K562 (cell line): ENCODE measurements around the gene EDDM13. TPM values are rescaled to one million over a fixed set of nuclear protein-coding genes. Genes with fewer than 3 reads are reported as not detected.

Experiments used
- ATAC-seq: fragments of 200-7000 bp; cut with Tn5 transposase; 3 replicates; pipeline ENCODE4 v1.9.1; 2020; ENCODE audit warnings: moderate library complexity
- BruUV-seq: library from RNA; stranded (reverse); fragments of 400-500 nt; replicated peaks from 2 replicates; lab custom pipeline; 2021; lab: Mats Ljungman, UMichigan
- CTCF ChIA-PET: fragments of 300-600 bp; formaldehyde crosslinking; extraction: SDS; loops from one replicate; lab custom pipeline; 2021; ENCODE audit warnings: low intra/inter-chr PET ratio; lab: Yijun Ruan, JAX
- POLR2A ChIA-PET: fragments of 300-600, 350-650 bp; sonication (Branson Sonifier 250); formaldehyde crosslinking; extraction: SDS; loops from one replicate; lab custom pipeline; 2021; ENCODE audit warnings: antibody characterized with exemption, inconsistent platforms; lab: Yijun Ruan, JAX
- DNase-seq, 4 experiments: peaks; one replicate each; pipeline versions ENCODE4 v3.0.0 to v3.0.0-alpha.2; 2011 to 2018; ENCODE audit warnings: low spot score in 3 of 4, mixed read lengths in 3 of 4; ENCODE audit errors: extremely low read depth in 1 of 4
- FAIRE-seq: peaks from 2 replicates; lab custom pipeline; 2011; peaks lifted over from hg19 to GRCh38; lab: Jason Lieb, UNC
- H2AFZ ChIP-seq: 2 replicates; pipeline ENCODE4 v1.6.0; 2011; ENCODE audit warnings: low read depth, low read length, control low read depth, inconsistent platforms
- H3K27ac ChIP-seq: fragments of 200-600 bp; 3 replicates; pipeline ENCODE4 v1.8.0; 2011; ENCODE audit warnings: low read depth, mild to moderate bottlenecking, control low read depth, inconsistent platforms, low read length, moderate library complexity, mixed read lengths; ENCODE audit errors: extremely low read depth
- H3K27me3 ChIP-seq, 2 experiments: fragments of 300-600 bp in 1 of 2; 2 replicates in 1 of 2; 3 replicates in 1 of 2; pipeline versions ENCODE4 v1.6.0 to v1.8.0; 2011; ENCODE audit warnings: inconsistent platforms in 2 of 2, low read length in 2 of 2, mild to moderate bottlenecking in 1 of 2, mixed read lengths in 1 of 2, moderate library complexity in 1 of 2; ENCODE audit not compliant: control insufficient read depth in 2 of 2, insufficient read depth in 2 of 2
- H3K36me3 ChIP-seq: fragments of 300-600 bp; 3 replicates; pipeline ENCODE4 v1.8.0; 2011; ENCODE audit warnings: mild to moderate bottlenecking, low read length, inconsistent platforms; ENCODE audit not compliant: control insufficient read depth, insufficient read depth
- H3K4me1 ChIP-seq, 2 experiments: fragments of 200-600 bp in 1 of 2; replicated peaks in 1 of 2; 2 replicates in 1 of 2; 3 replicates in 1 of 2; pipeline versions ENCODE4 v1.5.1 to v1.8.0; 2011; ENCODE audit warnings: inconsistent platforms in 2 of 2, low read length in 2 of 2, mild to moderate bottlenecking in 1 of 2, mixed read lengths in 1 of 2, moderate library complexity in 1 of 2; ENCODE audit not compliant: control insufficient read depth in 2 of 2, insufficient read depth in 2 of 2
- H3K4me2 ChIP-seq: 2 replicates; pipeline ENCODE4 v1.6.1; 2011; ENCODE audit warnings: low read length, control low read depth, inconsistent platforms, mixed read lengths; ENCODE audit not compliant: insufficient read depth
- H3K4me3 ChIP-seq: fragments of 200-600 bp; sonication (generic), shearing (Covaris generic); 2 replicates; pipeline ENCODE4 v1.5.1; 2016; ENCODE audit warnings: control low read depth, inconsistent platforms
- H3K79me2 ChIP-seq: fragments of 200-600 bp; 3 replicates; pipeline ENCODE4 v1.8.0; 2011; ENCODE audit warnings: low read length, inconsistent platforms; ENCODE audit not compliant: control insufficient read depth, insufficient read depth
- H3K9ac ChIP-seq, 2 experiments: 2 replicates each; pipeline versions ENCODE4 v1.6.0 to v1.6.1; 2011; ENCODE audit warnings: low read depth in 2 of 2, low read length in 2 of 2, control low read depth in 1 of 2, inconsistent platforms in 1 of 2, mild to moderate bottlenecking in 1 of 2, mixed read lengths in 1 of 2; ENCODE audit not compliant: insufficient read depth in 1 of 2
- H3K9me1 ChIP-seq: one replicate; pipeline ENCODE4 v1.6.0; 2011; ENCODE audit warnings: inconsistent platforms, mild to moderate bottlenecking, low read length, moderate library complexity; ENCODE audit not compliant: control insufficient read depth, insufficient read depth
- H3K9me3 ChIP-seq: replicated peaks from 2 replicates; pipeline ENCODE4 v1.5.1; 2011; ENCODE audit warnings: low read depth, low read length, inconsistent platforms; ENCODE audit not compliant: control insufficient read depth, insufficient read depth
- H4K20me1 ChIP-seq: replicated peaks from 2 replicates; pipeline ENCODE4 v1.6.1; 2011; ENCODE audit warnings: low read length, inconsistent platforms, mixed read lengths; ENCODE audit not compliant: control insufficient read depth, insufficient read depth
- BCL6 ChIP-seq: fragments of 250-450 bp; sonication (Bioruptor Pico); IDR thresholded peaks from 2 replicates; pipeline ENCODE4 v1.4.0; 2020
- BRD9 ChIP-seq: fragments of 450-650 bp; IDR thresholded peaks from 2 replicates; pipeline ENCODE4 v1.6.1; 2018; ENCODE audit warnings: low read depth; ENCODE audit not compliant: partially characterized antibody
- HMG20A ChIP-seq: fragments of 450-650 bp; formaldehyde crosslinking; conservative IDR thresholded peaks from 2 replicates; pipeline ENCODE4 v1.4.0; 2020; ENCODE audit warnings: mild to moderate bottlenecking, mixed read lengths
- SNIP1 ChIP-seq: fragments of 450-650 bp; IDR thresholded peaks from 2 replicates; pipeline ENCODE4 v1.7.1; 2017; ENCODE audit warnings: low read depth, mild to moderate bottlenecking
- XRCC3 ChIP-seq: fragments of 450-650 bp; IDR thresholded peaks from 2 replicates; pipeline ENCODE4 v1.6.1; 2017; ENCODE audit warnings: mild to moderate bottlenecking, moderate library complexity
- ZFP36 ChIP-seq: fragments of 150-350 bp; IDR thresholded peaks from 2 replicates; pipeline ENCODE4 v1.6.1; 2018; ENCODE audit warnings: low read length, low read depth; ENCODE audit not compliant: partially characterized antibody
- ZNF324 ChIP-seq: fragments of 250-450 bp; sonication (Bioruptor Pico); IDR thresholded peaks from 2 replicates; pipeline ENCODE4 v1.4.0; 2020; ENCODE audit warnings: mild to moderate bottlenecking
- WGBS: fragments of 100-300 bp; shearing (Covaris generic); methylation state at CpG from one replicate; pipeline ENCODE4 v1.1.6; 2016; ENCODE audit warnings: low coverage, mixed read lengths; ENCODE audit not compliant: insufficient coverage; ENCODE audit errors: missing lambda C conversion rate; 5-methylcytosine and 5-hydroxymethylcytosine counted together
- in situ Hi-C: fragments of 300-500 bp; cut with MboI; formaldehyde crosslinking; loops from 4 replicates; pipeline ENCODE4 v1.15.0; 2018; ENCODE audit warnings: inconsistent platforms, mixed read lengths
- intact Hi-C: fragments of 100-400 bp; cut with micrococcal nuclease; formaldehyde crosslinking; loops from 2 replicates; pipeline ENCODE4 v1.14.2; 2022
- polyA plus RNA-seq, 8 experiments: library from polyadenylated mRNA; depleted of rRNA in 4 of 8; stranded (reverse) in 5 of 8; unstranded in 3 of 8; fragments of >200 nt; fragmentation: Nextera tagmentation in 2 of 8; fragmentation: Illumina TruSeq in 1 of 8; extraction: Ambion mirVana in 2 of 8; extraction: Trizol in 1 of 8; gene quantifications; 2 replicates each; pipeline versions ENCODE4 v1.2.1 to v1.2.3, GENCODE V29; 2011 to 2014; ENCODE audit warnings: inconsistent platforms in 1 of 8, missing spikeins in 1 of 8
- total RNA-seq, 7 experiments: library from RNA; depleted of rRNA in 6 of 7; stranded (reverse); fragments of >200 nt in 6 of 7; fragmentation: Illumina TruSeq in 2 of 7; extraction: Trizol in 2 of 7; gene quantifications; 2 replicates each; pipeline versions ENCODE4 v1.2.1 to v1.2.3, GENCODE V29; 2011 to 2021; ENCODE audit warnings: low replicate concordance in 1 of 7

EDDM13 gene
- total and polyA plus RNA-seq, 9 of the 15 experiments (the other 6 are each of a cell fraction or from before 2014, with no cell fraction given), result 2.0 to 7.7 (median 4.1) TPM

GRCh38 chr19:56295531-56296455 lies 23.2 kb downstream of the EDDM13 start:
- Histone ChIP-seq H3K79me2 (no peaks in the 10 kb centered on the region), H3K9ac (no peak overlapping the region), H3K4me1 (no peaks in the 10 kb centered on the region; a peak in 1 of 5 replicates), H4K20me1 (no peaks in the 10 kb centered on the region), H3K9me1 (no peaks in the 10 kb centered on the region), H3K4me3 (no peak overlapping the region), H3K4me2 (no peak overlapping the region), H2AFZ (no peak overlapping the region), H3K27ac (no peak overlapping the region), H3K9me3 (no peaks in the 10 kb centered on the region), H3K36me3 (peaks cover 12% of the 10 kb centered on the region; the same call in 1 of the 3 replicates), H3K27me3 (no peaks in the 10 kb centered on the region)
- TF ChIP-seq SNIP1, result no peak
- peak; percentile 76 for TF ChIP-seq ZFP36
- TF ChIP-seq ZNF324 (CRISPR knock-in tag), result no peak
- no peak for TF ChIP-seq BRD9
- no peak for TF ChIP-seq BCL6
- no peak for TF ChIP-seq XRCC3
- TF ChIP-seq HMG20A (CRISPR knock-in tag), result no peak
- intact Hi-C loops (no loop called here), in situ Hi-C loops (no loop called here)
- WGBS, result 87% methylated on average over 22 of the region's 22 CpGs
- BruUV-seq, result no TSS peak
- ATAC-seq (no peak), FAIRE-seq (no peak), DNase-seq (no peak)
- CTCF ChIA-PET, result no interaction called here
- POLR2A ChIA-PET, result no interaction called here
